ENCODE data around the gene HBP1. TPM values are rescaled to one million over a fixed set of nuclear protein-coding genes. Genes with fewer than 3 reads are reported as not detected.

Gene HBP1
- total and polyA plus RNA-seq, 2 of the 13 experiments (the other 11 are each of a cell fraction or from before 2014, with no cell fraction given), result 22.9 to 44.1 TPM

- TF ChIP-seq GABPB1 (CRISPR knock-in tag; IDR thresholded peaks at IDR 0.05) (no peak), ZBTB8A (CRISPR knock-in tag; IDR thresholded peaks at IDR 0.05; ENCODE audit: borderline replicate concordance, low read depth) (no peak), ZNF775 (CRISPR knock-in tag; IDR thresholded peaks at IDR 0.05; ENCODE audit: borderline replicate concordance) (peak; percentile 97), MYC (CRISPR knock-in tag; IDR thresholded peaks at IDR 0.05; ENCODE audit: borderline replicate concordance) (no peak), HDAC1 (CRISPR knock-in tag; IDR thresholded peaks at IDR 0.05) (0 out of 2 replicates have a peak, but pooled peaks have one; percentile 18), SNRNP70 (IDR thresholded peaks at IDR 0.05; ENCODE audit: low read depth, low read length) (no peak), CEBPB (IDR thresholded peaks at IDR 0.05; ENCODE audit: borderline replicate concordance, low read depth, low read length) (peak; percentile 84; the same call in 1 of the 2 replicates), ZNF616 (CRISPR knock-in tag; IDR thresholded peaks at IDR 0.05; ENCODE audit: low read depth) (no peak), POGZ (CRISPR knock-in tag; IDR thresholded peaks at IDR 0.05) (no peak; the same call in 1 of the 2 replicates), DMAP1 (CRISPR knock-in tag; IDR thresholded peaks at IDR 0.05) (peak; percentile 53; the same call in 1 of the 2 replicates), SMAD9 (CRISPR knock-in tag; IDR thresholded peaks at IDR 0.05) (no peak), MIER2 (CRISPR knock-in tag; IDR thresholded peaks at IDR 0.05) (no peak), GPN1 (CRISPR knock-in tag; IDR thresholded peaks at IDR 0.05; ENCODE audit: borderline replicate concordance) (no peak), ZNF180 (CRISPR knock-in tag; IDR thresholded peaks at IDR 0.05; ENCODE audit: borderline replicate concordance, low read depth) (no peak)
- TF ChIP-seq, protein P1, sequence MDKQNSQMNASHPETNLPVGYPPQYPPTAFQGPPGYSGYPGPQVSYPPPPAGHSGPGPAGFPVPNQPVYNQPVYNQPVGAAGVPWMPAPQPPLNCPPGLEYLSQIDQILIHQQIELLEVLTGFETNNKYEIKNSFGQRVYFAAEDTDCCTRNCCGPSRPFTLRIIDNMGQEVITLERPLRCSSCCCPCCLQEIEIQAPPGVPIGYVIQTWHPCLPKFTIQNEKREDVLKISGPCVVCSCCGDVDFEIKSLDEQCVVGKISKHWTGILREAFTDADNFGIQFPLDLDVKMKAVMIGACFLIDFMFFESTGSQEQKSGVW (CRISPR knock-in tag; IDR thresholded peaks at IDR 0.05; ENCODE audit: borderline replicate concordance), result no peak
- TF ChIP-seq, protein P2, sequence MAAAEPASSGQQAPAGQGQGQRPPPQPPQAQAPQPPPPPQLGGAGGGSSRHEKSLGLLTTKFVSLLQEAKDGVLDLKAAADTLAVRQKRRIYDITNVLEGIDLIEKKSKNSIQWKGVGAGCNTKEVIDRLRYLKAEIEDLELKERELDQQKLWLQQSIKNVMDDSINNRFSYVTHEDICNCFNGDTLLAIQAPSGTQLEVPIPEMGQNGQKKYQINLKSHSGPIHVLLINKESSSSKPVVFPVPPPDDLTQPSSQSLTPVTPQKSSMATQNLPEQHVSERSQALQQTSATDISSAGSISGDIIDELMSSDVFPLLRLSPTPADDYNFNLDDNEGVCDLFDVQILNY (CRISPR knock-in tag; conservative IDR thresholded peaks at IDR 0.05), result no peak
- TF ChIP-seq, protein P3, sequence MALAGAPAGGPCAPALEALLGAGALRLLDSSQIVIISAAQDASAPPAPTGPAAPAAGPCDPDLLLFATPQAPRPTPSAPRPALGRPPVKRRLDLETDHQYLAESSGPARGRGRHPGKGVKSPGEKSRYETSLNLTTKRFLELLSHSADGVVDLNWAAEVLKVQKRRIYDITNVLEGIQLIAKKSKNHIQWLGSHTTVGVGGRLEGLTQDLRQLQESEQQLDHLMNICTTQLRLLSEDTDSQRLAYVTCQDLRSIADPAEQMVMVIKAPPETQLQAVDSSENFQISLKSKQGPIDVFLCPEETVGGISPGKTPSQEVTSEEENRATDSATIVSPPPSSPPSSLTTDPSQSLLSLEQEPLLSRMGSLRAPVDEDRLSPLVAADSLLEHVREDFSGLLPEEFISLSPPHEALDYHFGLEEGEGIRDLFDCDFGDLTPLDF (CRISPR knock-in tag; IDR thresholded peaks at IDR 0.05), result no peak
- TF ChIP-seq, protein P4, sequence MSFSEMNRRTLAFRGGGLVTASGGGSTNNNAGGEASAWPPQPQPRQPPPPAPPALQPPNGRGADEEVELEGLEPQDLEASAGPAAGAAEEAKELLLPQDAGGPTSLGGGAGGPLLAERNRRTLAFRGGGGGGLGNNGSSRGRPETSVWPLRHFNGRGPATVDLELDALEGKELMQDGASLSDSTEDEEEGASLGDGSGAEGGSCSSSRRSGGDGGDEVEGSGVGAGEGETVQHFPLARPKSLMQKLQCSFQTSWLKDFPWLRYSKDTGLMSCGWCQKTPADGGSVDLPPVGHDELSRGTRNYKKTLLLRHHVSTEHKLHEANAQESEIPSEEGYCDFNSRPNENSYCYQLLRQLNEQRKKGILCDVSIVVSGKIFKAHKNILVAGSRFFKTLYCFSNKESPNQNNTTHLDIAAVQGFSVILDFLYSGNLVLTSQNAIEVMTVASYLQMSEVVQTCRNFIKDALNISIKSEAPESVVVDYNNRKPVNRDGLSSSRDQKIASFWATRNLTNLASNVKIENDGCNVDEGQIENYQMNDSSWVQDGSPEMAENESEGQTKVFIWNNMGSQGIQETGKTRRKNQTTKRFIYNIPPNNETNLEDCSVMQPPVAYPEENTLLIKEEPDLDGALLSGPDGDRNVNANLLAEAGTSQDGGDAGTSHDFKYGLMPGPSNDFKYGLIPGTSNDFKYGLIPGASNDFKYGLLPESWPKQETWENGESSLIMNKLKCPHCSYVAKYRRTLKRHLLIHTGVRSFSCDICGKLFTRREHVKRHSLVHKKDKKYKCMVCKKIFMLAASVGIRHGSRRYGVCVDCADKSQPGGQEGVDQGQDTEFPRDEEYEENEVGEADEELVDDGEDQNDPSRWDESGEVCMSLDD (CRISPR knock-in tag; IDR thresholded peaks at IDR 0.05; ENCODE audit: borderline replicate concordance), result peak; percentile 14; the same call in 1 of the 2 replicates
- TF ChIP-seq, protein P5, sequence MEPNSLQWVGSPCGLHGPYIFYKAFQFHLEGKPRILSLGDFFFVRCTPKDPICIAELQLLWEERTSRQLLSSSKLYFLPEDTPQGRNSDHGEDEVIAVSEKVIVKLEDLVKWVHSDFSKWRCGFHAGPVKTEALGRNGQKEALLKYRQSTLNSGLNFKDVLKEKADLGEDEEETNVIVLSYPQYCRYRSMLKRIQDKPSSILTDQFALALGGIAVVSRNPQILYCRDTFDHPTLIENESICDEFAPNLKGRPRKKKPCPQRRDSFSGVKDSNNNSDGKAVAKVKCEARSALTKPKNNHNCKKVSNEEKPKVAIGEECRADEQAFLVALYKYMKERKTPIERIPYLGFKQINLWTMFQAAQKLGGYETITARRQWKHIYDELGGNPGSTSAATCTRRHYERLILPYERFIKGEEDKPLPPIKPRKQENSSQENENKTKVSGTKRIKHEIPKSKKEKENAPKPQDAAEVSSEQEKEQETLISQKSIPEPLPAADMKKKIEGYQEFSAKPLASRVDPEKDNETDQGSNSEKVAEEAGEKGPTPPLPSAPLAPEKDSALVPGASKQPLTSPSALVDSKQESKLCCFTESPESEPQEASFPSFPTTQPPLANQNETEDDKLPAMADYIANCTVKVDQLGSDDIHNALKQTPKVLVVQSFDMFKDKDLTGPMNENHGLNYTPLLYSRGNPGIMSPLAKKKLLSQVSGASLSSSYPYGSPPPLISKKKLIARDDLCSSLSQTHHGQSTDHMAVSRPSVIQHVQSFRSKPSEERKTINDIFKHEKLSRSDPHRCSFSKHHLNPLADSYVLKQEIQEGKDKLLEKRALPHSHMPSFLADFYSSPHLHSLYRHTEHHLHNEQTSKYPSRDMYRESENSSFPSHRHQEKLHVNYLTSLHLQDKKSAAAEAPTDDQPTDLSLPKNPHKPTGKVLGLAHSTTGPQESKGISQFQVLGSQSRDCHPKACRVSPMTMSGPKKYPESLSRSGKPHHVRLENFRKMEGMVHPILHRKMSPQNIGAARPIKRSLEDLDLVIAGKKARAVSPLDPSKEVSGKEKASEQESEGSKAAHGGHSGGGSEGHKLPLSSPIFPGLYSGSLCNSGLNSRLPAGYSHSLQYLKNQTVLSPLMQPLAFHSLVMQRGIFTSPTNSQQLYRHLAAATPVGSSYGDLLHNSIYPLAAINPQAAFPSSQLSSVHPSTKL (CRISPR knock-in tag; IDR thresholded peaks at IDR 0.05), result peak; percentile 18; the same call in 1 of the 2 replicates
These were observed 1.1 kb upstream of the HBP1 start (continued) for GRCh38 chr7:107167483-107168232.

All from HepG2 (cell line).